HT-29 (cell line): Measurements from ENCODE around the gene C1QTNF2. TPM values are rescaled to one million over a fixed set of nuclear protein-coding genes. Genes with fewer than 3 reads are reported as not detected.

Experiments
- DNase-seq: peaks from one replicate; pipeline ENCODE4 v3.0.0-alpha.2; 2015; ENCODE audit warnings: low spot score
- small RNA-seq: library from RNA; depleted of rRNA; stranded (forward); fragments of <200 nt; gene quantifications from one replicate; pipeline ENCODE3, GENCODE V24; 2014
- total RNA-seq: library from RNA; depleted of rRNA; stranded (reverse); fragments of >200 nt; shearing (Covaris generic); gene quantifications from 2 replicates; pipeline ENCODE4 v1.2.3, GENCODE V29; 2014; rRNA removed

The C1QTNF2 gene
- total RNA-seq, 1 experiment from 2014 or later: not detected

GRCh38 chr5:160305319-160305718 lies 65.1 kb downstream of the C1QTNF2 start:
- no peak for DNase-seq

GRCh38 chr5:160303690-160304089 lies 66.7 kb downstream of the C1QTNF2 start:
- DNase-seq: no peak

GRCh38 chr5:160298189-160298588 lies 72.2 kb downstream of the C1QTNF2 start:
- no peak for DNase-seq

GRCh38 chr5:160297776-160298175 lies 72.7 kb downstream of the C1QTNF2 start:
- DNase-seq: no peak

Small RNA genes within 50 kb of the gene (small RNA-seq; reads per million reads assigned to genes)
- not detected for gene AC112191.3

Other genes with a start within 250 kb of the C1QTNF2 start
- gene FABP6, start 141.1 kb downstream of the C1QTNF2 start, total RNA-seq: 2.2 and 2.9 TPM in 2 replicates
- 7.9 and 9.1 TPM in 2 replicates for gene CCNJL, start 58.1 kb downstream of the C1QTNF2 start, total RNA-seq
- gene FAM200C, start 29.4 kb upstream of the C1QTNF2 start, total RNA-seq: 0.91 and 1.2 TPM in 2 replicates
- 13.2 and 24.6 TPM in 2 replicates for gene SLU7, start 48.5 kb upstream of the C1QTNF2 start, total RNA-seq
- 99.1 and 131 TPM in 2 replicates for gene PTTG1, start 51.2 kb upstream of the C1QTNF2 start, total RNA-seq